BLaER1 treated with 17β-estradiol and CSF1 and Interleukin-3, amounts not matched to agents 10 nM and 100 nM (cell line): ENCODE data around the gene C2CD2.

Source experiments
- H3K27ac ChIP-seq, 11 experiments: shearing (Covaris generic); formaldehyde crosslinking; 2 replicates each; pipeline ENCODE4 v1.8.1; 2022
- H3K27me3 ChIP-seq, 11 experiments: shearing (Covaris generic); formaldehyde crosslinking; 2 replicates each; pipeline ENCODE4 v1.8.1; 2022
- H3K36me3 ChIP-seq, 11 experiments: shearing (Covaris generic); formaldehyde crosslinking; 2 replicates each; pipeline ENCODE4 v1.8.1; 2022
- H3K4me1 ChIP-seq, 10 experiments: shearing (Covaris generic); formaldehyde crosslinking; 2 replicates each; pipeline ENCODE4 v1.8.1; 2022
- H3K4me2 ChIP-seq, 11 experiments: shearing (Covaris generic); formaldehyde crosslinking; 2 replicates each; pipeline ENCODE4 v1.8.1; 2022
- H3K4me3 ChIP-seq, 10 experiments: shearing (Covaris generic); formaldehyde crosslinking; 2 replicates each; pipeline ENCODE4 v1.8.1; 2022
- H3K9ac ChIP-seq, 11 experiments: shearing (Covaris generic); formaldehyde crosslinking; 2 replicates each; pipeline ENCODE4 v1.8.1; 2022
- H3K9me3 ChIP-seq, 11 experiments: shearing (Covaris generic); formaldehyde crosslinking; replicated peaks in 1 of 11; 2 replicates each; pipeline ENCODE4 v1.8.1; 2022
- H4K20me1 ChIP-seq, 11 experiments: shearing (Covaris generic); formaldehyde crosslinking; 2 replicates each; pipeline ENCODE4 v1.8.1; 2022
- Cebpa-rat ChIP-seq, 11 experiments: shearing (Covaris generic); IDR thresholded peaks; 2 replicates each; pipeline ENCODE4 v1.8.1; 2022

The C2CD2 gene

GRCh38 chr21:41928621-41929220, 25.1 kb downstream of the C2CD2 start:
- TF ChIP-seq Cebpa-rat (IDR thresholded peaks at IDR 0.05), result no peak
- no peaks in the 10 kb centered on the region for H3K36me3 ChIP-seq
- peak overlapping the region in 4 of 11 experiments; percentile 25 to 63 (median 43); a peak in 7 of 22 replicates for H3K9ac ChIP-seq
- no peaks in the 10 kb centered on the region for H3K27me3 ChIP-seq
- H3K9me3 ChIP-seq, result no peaks in the 10 kb centered on the region
- H3K4me1 ChIP-seq, result peaks cover 85 to 92% (median 89%) of the 10 kb centered on the region in 10 experiments
- peak overlapping the region; percentile 4 to 90 (median 85); a peak in 18 of 22 replicates for H3K27ac ChIP-seq
- peak overlapping the region; percentile 79 to 97 (median 92) for H3K4me2 ChIP-seq
- peak overlapping the region in 3 of 10 experiments; percentile 22 to 32 (median 22); a peak in 5 of 20 replicates for H3K4me3 ChIP-seq
- H4K20me1 ChIP-seq, result 0 out of 22 replicates have a peak, but pooled peaks cover 0 to 5% (median 0%) of the 10 kb centered on the region in 11 experiments

DNA sequence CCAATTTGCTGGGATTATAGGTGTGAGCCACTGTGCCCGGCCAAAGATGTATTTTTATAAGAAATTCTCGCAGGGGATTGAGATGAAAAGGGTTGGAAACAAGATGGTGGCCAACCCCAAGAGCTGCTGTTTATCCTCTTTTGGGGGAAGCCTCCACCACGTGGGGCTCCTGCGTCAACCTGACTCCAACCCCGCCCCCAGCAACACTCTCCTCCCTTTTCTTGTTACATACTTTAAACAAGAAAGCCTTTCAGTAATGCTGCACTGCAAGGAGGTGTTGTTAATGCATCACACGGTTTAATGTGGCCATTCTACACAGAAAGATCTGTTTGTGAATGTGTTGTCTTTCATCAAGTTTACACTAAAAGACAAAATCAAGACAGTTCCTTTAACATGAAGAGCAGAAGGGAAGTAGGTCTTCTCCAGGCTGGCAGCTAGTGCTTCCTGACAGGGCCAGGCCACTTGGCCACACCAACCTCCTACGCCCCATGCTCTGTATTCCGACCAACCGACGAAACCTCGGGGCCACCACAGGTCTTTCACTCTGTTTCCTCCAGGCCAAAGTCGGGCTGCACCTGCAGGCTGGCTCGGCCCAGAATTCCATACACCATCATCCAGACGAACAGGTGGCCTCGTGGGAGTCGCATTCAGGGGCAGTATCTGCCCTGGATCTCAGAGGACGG, 25.9 kb downstream of the C2CD2 start:
- peak overlapping the region in 3 of 10 experiments; percentile 22 to 32 (median 22); a peak in 5 of 20 replicates for H3K4me3 ChIP-seq
- H3K27me3 ChIP-seq, result no peaks in the 10 kb centered on the region
- TF ChIP-seq Cebpa-rat (IDR thresholded peaks at IDR 0.05), result no peak
- 0 out of 22 replicates have a peak, but pooled peaks cover 0 to 5% (median 0%) of the 10 kb centered on the region in 11 experiments for H4K20me1 ChIP-seq
- H3K4me2 ChIP-seq, result peak overlapping the region; percentile 79 to 97 (median 92)
- H3K27ac ChIP-seq, result peak overlapping the region; percentile 48 to 90 (median 86); a peak in 19 of 22 replicates
- H3K4me1 ChIP-seq, result peaks cover 80 to 92% (median 88%) of the 10 kb centered on the region in 10 experiments
- H3K9me3 ChIP-seq, result no peaks in the 10 kb centered on the region
- no peaks in the 10 kb centered on the region for H3K36me3 ChIP-seq
- H3K9ac ChIP-seq, result peak overlapping the region in 4 of 11 experiments; percentile 25 to 63 (median 43); a peak in 7 of 22 replicates

GRCh38 chr21:41926807-41927171, 27.0 kb downstream of the C2CD2 start:
- Histone ChIP-seq H3K9me3 (no peaks in the 10 kb centered on the region), H3K4me1 (peaks cover 81 to 96% (median 92%) of the 10 kb centered on the region in 10 experiments), H3K9ac (peak overlapping the region; percentile 75 to 84 (median 81)), H4K20me1 (0 out of 22 replicates have a peak, but pooled peaks cover 0 to 5% (median 0%) of the 10 kb centered on the region in 11 experiments), H3K27ac (peak overlapping the region; percentile 78 to 90 (median 86)), H3K4me3 (peak overlapping the region; percentile 48 to 67 (median 57); a peak in 18 of 20 replicates), H3K4me2 (peak overlapping the region; percentile 79 to 97 (median 92)), H3K36me3 (no peaks in the 10 kb centered on the region), H3K27me3 (no peaks in the 10 kb centered on the region)
- TF ChIP-seq Cebpa-rat (IDR thresholded peaks at IDR 0.05), result no peak

- Histone ChIP-seq H3K27me3 (no peaks in the 10 kb centered on the region), H3K4me3 (peak overlapping the region; percentile 48 to 67 (median 57)), H3K27ac (peak overlapping the region; percentile 78 to 90 (median 86))
Observed at GRCh38 chr21:41926117-41926806, 27.6 kb downstream of the C2CD2 start.

GRCh38 chr21:41925767-41926116, 28.1 kb downstream of the C2CD2 start:
- TF ChIP-seq Cebpa-rat (IDR thresholded peaks at IDR 0.05), result no peak
- no peaks in the 10 kb centered on the region for H3K27me3 ChIP-seq
- peak overlapping the region; percentile 79 to 97 (median 92) for H3K4me2 ChIP-seq
- H3K4me3 ChIP-seq, result peak overlapping the region; percentile 48 to 67 (median 57)
- peaks cover 85 to 98% (median 97%) of the 10 kb centered on the region in 10 experiments for H3K4me1 ChIP-seq
- H3K36me3 ChIP-seq, result no peaks in the 10 kb centered on the region
- 0 out of 22 replicates have a peak, but pooled peaks cover 0 to 5% (median 0%) of the 10 kb centered on the region in 11 experiments for H4K20me1 ChIP-seq
- no peaks in the 10 kb centered on the region for H3K9me3 ChIP-seq
- H3K27ac ChIP-seq, result peak overlapping the region; percentile 78 to 90 (median 86); a peak in 21 of 22 replicates
- H3K9ac ChIP-seq, result peak overlapping the region; percentile 75 to 84 (median 81)

More at GRCh38 chr21:41926117-41926806, 27.6 kb downstream of the C2CD2 start:
- Histone ChIP-seq H3K4me2 (peak overlapping the region; percentile 79 to 97 (median 92)), H3K9me3 (no peaks in the 10 kb centered on the region), H3K36me3 (no peaks in the 10 kb centered on the region), H4K20me1 (0 out of 22 replicates have a peak, but pooled peaks cover 0 to 5% (median 0%) of the 10 kb centered on the region in 11 experiments), H3K4me1 (peaks cover 87 to 98% (median 97%) of the 10 kb centered on the region in 10 experiments), H3K9ac (peak overlapping the region; percentile 75 to 84 (median 81))
- TF ChIP-seq Cebpa-rat (IDR thresholded peaks at IDR 0.05), result no peak

- H3K36me3 ChIP-seq, result peaks cover 0 to 8% (median 0%) of the 10 kb centered on the region in 11 experiments; a peak in 3 of 22 replicates
- no peaks in the 10 kb centered on the region for H3K27me3 ChIP-seq
- peak overlapping the region in 4 of 11 experiments; percentile 33 to 59 (median 50); a peak in 5 of 22 replicates for H3K9ac ChIP-seq
- H3K4me2 ChIP-seq, result peak overlapping the region; percentile 79 to 97 (median 92)
- H3K4me3 ChIP-seq, result no peak overlapping the region
- no peaks in the 10 kb centered on the region for H3K9me3 ChIP-seq
- H4K20me1 ChIP-seq, result peaks cover 0 to 16% (median 0%) of the 10 kb centered on the region in 11 experiments; a peak in 1 of 22 replicates
- peaks cover 78 to 96% (median 88%) of the 10 kb centered on the region in 10 experiments for H3K4me1 ChIP-seq
- H3K27ac ChIP-seq, result peak overlapping the region in 3 of 11 experiments; percentile 15 to 90 (median 86); a peak in 4 of 22 replicates
- TF ChIP-seq Cebpa-rat (IDR thresholded peaks at IDR 0.05), result no peak
Observed at GRCh38 chr21:41924368-41924754, 29.5 kb downstream of the C2CD2 start.

DNA sequence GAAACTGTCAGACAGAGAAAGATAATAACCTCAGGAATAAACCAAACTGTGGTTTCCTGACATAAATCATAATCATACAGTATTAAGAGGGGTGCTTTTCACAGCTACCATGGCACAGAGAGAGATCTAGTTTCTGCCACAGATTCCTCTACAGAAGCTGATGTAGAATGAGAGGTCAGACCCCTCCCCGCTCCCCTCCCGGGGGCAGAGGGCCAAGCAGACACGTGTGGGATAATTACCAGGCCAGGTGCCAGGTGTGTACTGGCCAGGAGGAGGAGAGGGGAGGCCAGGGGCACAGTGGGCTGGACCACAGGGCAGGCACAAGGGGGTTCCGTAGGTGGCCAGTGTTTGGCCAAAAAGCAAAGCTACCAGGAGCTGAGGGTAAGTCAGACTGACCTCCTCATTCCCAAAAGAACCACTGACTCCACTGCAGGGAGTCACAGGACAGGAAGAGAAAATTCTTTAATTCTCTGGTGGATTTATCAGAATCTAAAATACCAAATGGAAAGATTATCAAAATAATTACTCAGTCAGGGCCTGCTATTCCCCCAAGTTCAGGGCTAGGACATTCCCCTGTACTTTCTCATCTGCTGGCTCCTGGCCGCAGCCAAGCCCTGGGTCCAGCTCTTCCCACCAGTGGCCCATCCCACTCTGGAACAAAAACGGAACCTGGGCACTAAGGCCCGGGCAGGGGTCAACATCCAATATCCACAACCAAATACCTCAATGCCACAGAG, 30.0 kb downstream of the C2CD2 start:
- H3K4me3 ChIP-seq, result no peak overlapping the region
- peaks cover 0 to 13% (median 1%) of the 10 kb centered on the region in 11 experiments; a peak in 6 of 22 replicates for H3K36me3 ChIP-seq
- peaks cover 0 to 17% (median 0%) of the 10 kb centered on the region in 11 experiments; a peak in 1 of 22 replicates for H4K20me1 ChIP-seq
- no peaks in the 10 kb centered on the region for H3K9me3 ChIP-seq
- H3K4me2 ChIP-seq, result peak overlapping the region; percentile 79 to 97 (median 92)
- H3K27me3 ChIP-seq, result no peaks in the 10 kb centered on the region
- peaks cover 73 to 91% (median 83%) of the 10 kb centered on the region in 10 experiments for H3K4me1 ChIP-seq
- H3K27ac ChIP-seq, result peak overlapping the region in 3 of 11 experiments; percentile 15 to 86 (median 18); a peak in 5 of 22 replicates
- H3K9ac ChIP-seq, result peak overlapping the region in 4 of 11 experiments; percentile 33 to 59 (median 50); a peak in 6 of 22 replicates
- no peak for TF ChIP-seq Cebpa-rat (IDR thresholded peaks at IDR 0.05)
